GM15510 (cell line): ENCODE results near the gene ZNF664.

ENCODE experiments used
- POLR2A ChIP-seq: IDR thresholded peaks from 3 replicates; pipeline ENCODE4 v1.6.1; 2011; ENCODE audit warnings: borderline replicate concordance; ENCODE audit not compliant: insufficient read length; ENCODE audit errors: extremely low read depth

ZNF664 gene

GRCh38 chr12:123972457-123973401 lies at the start of gene ZNF664, which contains the start of gene CCDC92:
Gene ZNF664 (plus strand): TSS chr12:123973215. CDS start chr12:124012145, 38,930 bp downstream.
Gene CCDC92 (minus strand): TSS chr12:123972831. CDS start chr12:123944305, 28,526 bp downstream.
- TF ChIP-seq POLR2A, result peak; percentile 80

- TF ChIP-seq POLR2A, result no peak
Observed at GRCh38 chr12:123923927-123924326, 49.1 kb upstream of the ZNF664 start.

- no peak for TF ChIP-seq POLR2A
Observed at GRCh38 chr12:123924539-123924938, 48.5 kb upstream of the ZNF664 start.

- TF ChIP-seq POLR2A, result no peak
Observed at GRCh38 chr12:123928274-123928865, 44.6 kb upstream of the ZNF664 start.

- TF ChIP-seq POLR2A, result no peak
Observed at GRCh38 chr12:123928897-123929296, 44.1 kb upstream of the ZNF664 start.

- TF ChIP-seq POLR2A, result no peak
Observed at GRCh38 chr12:123929946-123930583, 43.0 kb upstream of the ZNF664 start.

- TF ChIP-seq POLR2A, result no peak
Observed at GRCh38 chr12:123931686-123932321, 41.2 kb upstream of the ZNF664 start.

GRCh38 chr12:123933214-123933613 lies 39.8 kb upstream of the ZNF664 start:
- no peak for TF ChIP-seq POLR2A

- no peak for TF ChIP-seq POLR2A
Observed at GRCh38 chr12:123934016-123934620, 38.9 kb upstream of the ZNF664 start.

- no peak for TF ChIP-seq POLR2A
Observed at GRCh38 chr12:123934829-123935228, 38.2 kb upstream of the ZNF664 start.

GRCh38 chr12:123935956-123936355 lies 37.1 kb upstream of the ZNF664 start:
- no peak for TF ChIP-seq POLR2A

GRCh38 chr12:123936471-123936870 lies 36.5 kb upstream of the ZNF664 start:
- TF ChIP-seq POLR2A, result no peak

GRCh38 chr12:123936956-123937706 lies 35.9 kb upstream of the ZNF664 start:
- TF ChIP-seq POLR2A, result no peak
